HepG2 (cell line): ENCODE data around the gene BFSP1. TPM values are rescaled to one million over a fixed set of nuclear protein-coding genes. Genes with fewer than 3 reads are reported as not detected.

ENCODE experiments used
- AGO2 ChIP-seq: fragments of 200-400 bp; formaldehyde crosslinking; optimal IDR thresholded peaks from 2 replicates; pipeline ENCODE3; 2017; ENCODE audit warnings: mild to moderate bottlenecking, low read depth, low read length, moderate library complexity
- FOSL1 ChIP-seq: sonication (generic); formaldehyde crosslinking; IDR thresholded peaks from 2 replicates; pipeline ENCODE4 v1.9.0; 2021; ENCODE audit warnings: missing genetic modification reagents, borderline replicate concordance
- HDAC1 ChIP-seq: sonication (generic); formaldehyde crosslinking; IDR thresholded peaks from 2 replicates; pipeline ENCODE4 v1.5.1; 2020; ENCODE audit warnings: mild to moderate bottlenecking, missing genetic modification reagents
- ISX ChIP-seq: sonication (generic); formaldehyde crosslinking; conservative IDR thresholded peaks from 2 replicates; pipeline ENCODE4 v1.5.0; 2020; ENCODE audit warnings: missing genetic modification reagents
- KAT2B ChIP-seq: fragments of 150-350 bp; IDR thresholded peaks from 2 replicates; pipeline ENCODE4 v1.6.1; 2014; ENCODE audit warnings: low read depth, low read length, borderline replicate concordance
- KDM5A ChIP-seq: fragments of 200-600 bp; sonication (generic); IDR thresholded peaks from 2 replicates; pipeline ENCODE4 v1.7.0; 2018; ENCODE audit warnings: antibody characterized with exemption, mild to moderate bottlenecking, low read length, borderline replicate concordance
- MEF2D ChIP-seq: sonication (generic); formaldehyde crosslinking; IDR thresholded peaks from 2 replicates; pipeline ENCODE4 v1.5.1; 2020; ENCODE audit warnings: mild to moderate bottlenecking, missing genetic modification reagents
- NR3C1 ChIP-seq: sonication (generic); formaldehyde crosslinking; IDR thresholded peaks from 2 replicates; pipeline ENCODE4 v1.4.0; 2020; ENCODE audit warnings: missing genetic modification reagents
- SAP130 ChIP-seq: IDR thresholded peaks from 2 replicates; pipeline ENCODE4 v1.6.1; 2016; ENCODE audit warnings: low read depth
- SIX1 ChIP-seq: sonication (generic); formaldehyde crosslinking; IDR thresholded peaks from 2 replicates; pipeline ENCODE4 v1.4.0; 2020; ENCODE audit warnings: missing genetic modification reagents, borderline replicate concordance
- SIX4 ChIP-seq: sonication (generic); formaldehyde crosslinking; IDR thresholded peaks from 2 replicates; pipeline ENCODE4 v1.4.0; 2020; ENCODE audit warnings: missing genetic modification reagents
- TCF7L2 ChIP-seq: IDR thresholded peaks from 2 replicates; pipeline ENCODE4 v1.6.1; 2011; ENCODE audit warnings: mild to moderate bottlenecking, low read depth, low read length, moderate library complexity
- TFAP4 ChIP-seq: sonication (generic); IDR thresholded peaks from 2 replicates; pipeline ENCODE4 v1.6.1; 2016; ENCODE audit warnings: low read depth, borderline replicate concordance
- ZFP91 ChIP-seq: sonication (generic); formaldehyde crosslinking; IDR thresholded peaks from 2 replicates; pipeline ENCODE4 v1.9.0; 2022; ENCODE audit warnings: missing genetic modification reagents, mild to moderate bottlenecking, borderline replicate concordance
- ZNF101 ChIP-seq: sonication (generic); formaldehyde crosslinking; IDR thresholded peaks from 2 replicates; pipeline ENCODE4 v1.4.0; 2020; ENCODE audit warnings: mild to moderate bottlenecking, low read depth, missing genetic modification reagents, borderline replicate concordance
- ZNF547 ChIP-seq: sonication (generic); formaldehyde crosslinking; IDR thresholded peaks from 2 replicates; pipeline ENCODE4 v1.5.1; 2020; ENCODE audit warnings: mild to moderate bottlenecking, missing genetic modification reagents
- ZNF607 ChIP-seq: sonication (generic); formaldehyde crosslinking; IDR thresholded peaks from 2 replicates; pipeline ENCODE4 v1.5.1; 2020; ENCODE audit warnings: missing genetic modification reagents, mild to moderate bottlenecking, borderline replicate concordance
- ZNF7 ChIP-seq: IDR thresholded peaks from 2 replicates; pipeline ENCODE4 v1.6.1; 2016; ENCODE audit warnings: missing biosample characterization, missing genetic modification reagents
- ZNF780A ChIP-seq: sonication (generic); formaldehyde crosslinking; IDR thresholded peaks from 2 replicates; pipeline ENCODE4 v1.8.0; 2022; ENCODE audit warnings: mild to moderate bottlenecking, missing genetic modification reagents, moderate library complexity
- ZSCAN29 ChIP-seq: sonication (generic); formaldehyde crosslinking; conservative IDR thresholded peaks from 2 replicates; pipeline ENCODE4 v1.4.0; 2020; ENCODE audit warnings: mild to moderate bottlenecking, missing genetic modification reagents
- polyA plus RNA-seq, 8 experiments: library from polyadenylated mRNA; depleted of rRNA in 3 of 8; stranded (reverse) in 7 of 8; unstranded in 1 of 8; fragments of >200 nt; fragmentation: Illumina TruSeq in 4 of 8; extraction: Trizol in 4 of 8; gene quantifications; 2 replicates each; pipeline versions ENCODE4 v1.2.1 to v1.2.3, GENCODE V29; 2011 to 2016; ENCODE audit warnings: low read depth in 4 of 8, missing spikeins in 1 of 8, mixed read lengths in 1 of 8; ENCODE audit not compliant: insufficient read depth in 1 of 8
- total RNA-seq, 5 experiments: library from RNA; depleted of rRNA; stranded (reverse); fragments of >200 nt; fragmentation: Illumina TruSeq; extraction: Trizol; gene quantifications; 2 replicates each; pipeline ENCODE4 v1.2.3, GENCODE V29; 2016; ENCODE audit warnings: low read depth in 1 of 5

The BFSP1 gene
- total and polyA plus RNA-seq, 2 of the 13 experiments (the other 11 are each of a cell fraction or from before 2014, with no cell fraction given): 0.22 to 0.26 TPM

GRCh38 chr20:17569616-17570346 lies 38.6 kb upstream of the BFSP1 start, which contains the start of gene DSTN (continued):
- TF ChIP-seq MEF2D (CRISPR knock-in tag): 0 out of 2 replicates have a peak, but pooled peaks have one; percentile 20
- no peak for TF ChIP-seq TCF7L2
- TF ChIP-seq KDM5A: no peak; the same call in 1 of the 2 replicates
- peak; percentile 93 for TF ChIP-seq HDAC1 (CRISPR knock-in tag)
- peak; percentile 92 for TF ChIP-seq ZNF607 (CRISPR knock-in tag)
- peak; percentile 13; the same call in 1 of the 2 replicates for TF ChIP-seq FOSL1 (CRISPR knock-in tag)
- no peak for TF ChIP-seq SIX1 (CRISPR knock-in tag)
- TF ChIP-seq ZNF101 (CRISPR knock-in tag): no peak
- no peak for TF ChIP-seq ISX
- no peak for TF ChIP-seq ZSCAN29 (CRISPR knock-in tag)
- TF ChIP-seq NR3C1: peak; percentile 87; the same call in 1 of the 2 replicates
- peak; percentile 96 for TF ChIP-seq ZFP91
- no peak for TF ChIP-seq SIX4 (CRISPR knock-in tag)
- 0 out of 2 replicates have a peak, but pooled peaks have one; percentile 55 for TF ChIP-seq ZNF780A (CRISPR knock-in tag)
- no peak; the same call in 1 of the 2 replicates for TF ChIP-seq KAT2B
- 0 out of 2 replicates have a peak, but pooled peaks have one; percentile 25 for TF ChIP-seq ZNF7 (CRISPR knock-in tag)
- peak; percentile 88 for TF ChIP-seq AGO2
- peak; percentile 93 for TF ChIP-seq SAP130 (CRISPR knock-in tag)
- peak; percentile 80; the same call in 1 of the 2 replicates for TF ChIP-seq ZNF547 (CRISPR knock-in tag)
- peak; percentile 19; the same call in 1 of the 2 replicates for TF ChIP-seq TFAP4
